ENCODE data around the gene SRCAP. TPM values are rescaled to one million over a fixed set of nuclear protein-coding genes. Genes with fewer than 3 reads are reported as not detected.

SRCAP gene
- total RNA-seq, 1 donor from 2014 or later, result 94.5 TPM

GRCh38 chr16:30786115-30786935, 87.4 kb downstream of the SRCAP start:
- TF ChIP-seq CTCF (conservative IDR thresholded peaks at IDR 0.05), result no peak
- H3K27me3 Mint-ChIP-seq (ENCODE audit: low read depth), result no peaks in the 10 kb centered on the region

GRCh38 chr16:30786936-30787612, 88.1 kb downstream of the SRCAP start, which contains the start of gene ZNF629:
Gene ZNF629 (minus strand): TSS chr16:30787205. CDS start chr16:30784482, 2,723 bp downstream.
- Mint-ChIP-seq H3K9me3 (no peaks in the 10 kb centered on the region), H3K27ac (ENCODE audit: unreplicated experiment) (peak within 1 kb of the TSS; percentile 93), H3K36me3 (ENCODE audit: low read depth) (peaks cover 3% of the 10 kb centered on the region), H3K4me1 (peaks cover 14% of the 10 kb centered on the region), H3K4me3 (peak within 1 kb of the TSS; percentile 96), H3K27me3 (ENCODE audit: low read depth) (no peaks in the 10 kb centered on the region)
- no peak for TF ChIP-seq CTCF (conservative IDR thresholded peaks at IDR 0.05)
- peak; percentile 79 for DNase-seq (ENCODE audit: low read depth, low spot score)

More at GRCh38 chr16:30786115-30786935, 87.4 kb downstream of the SRCAP start:
- H3K4me1 Mint-ChIP-seq, result peaks cover 14% of the 10 kb centered on the region
- peak; percentile 40 for DNase-seq (ENCODE audit: low read depth, low spot score)
- H3K4me3 Mint-ChIP-seq, result peak overlapping the region; percentile 93
- H3K9me3 Mint-ChIP-seq, result no peaks in the 10 kb centered on the region
- peaks cover 3% of the 10 kb centered on the region for H3K36me3 Mint-ChIP-seq (ENCODE audit: low read depth)
- peak overlapping the region; percentile 92 for H3K27ac Mint-ChIP-seq (ENCODE audit: unreplicated experiment)

- no peaks in the 10 kb centered on the region for H3K9me3 Mint-ChIP-seq
- H3K4me1 Mint-ChIP-seq, result peaks cover 14% of the 10 kb centered on the region
- peaks cover 3% of the 10 kb centered on the region for H3K36me3 Mint-ChIP-seq (ENCODE audit: low read depth)
- DNase-seq (ENCODE audit: low read depth, low spot score), result no peak
- no peaks in the 10 kb centered on the region for H3K27me3 Mint-ChIP-seq (ENCODE audit: low read depth)
- no peak for TF ChIP-seq CTCF (conservative IDR thresholded peaks at IDR 0.05)
- H3K27ac Mint-ChIP-seq (ENCODE audit: unreplicated experiment), result peak overlapping the region; percentile 93
- H3K4me3 Mint-ChIP-seq, result peak overlapping the region; percentile 96
Measured at GRCh38 chr16:30787613-30788378, 88.8 kb downstream of the SRCAP start.

Other genes starting within 250 kb of the SRCAP start
- not detected in 2 replicates for gene ITGAL, start 226.4 kb upstream of the SRCAP start, total RNA-seq
- 64.0 and 68.5 TPM in 2 replicates for gene ZNF768, start 172.6 kb upstream of the SRCAP start, total RNA-seq
- 10.5 and 11.3 TPM in 2 replicates for gene ZNF747, start 164.3 kb upstream of the SRCAP start, total RNA-seq
- 20.7 and 22.3 TPM in 2 replicates for gene ZNF764, start 140.8 kb upstream of the SRCAP start, total RNA-seq
- gene ZNF688, start 127.5 kb upstream of the SRCAP start, total RNA-seq, result 13.4 and 14.3 TPM in 2 replicates
- 37.6 and 38.3 TPM in 2 replicates for gene ZNF785, start 113.5 kb upstream of the SRCAP start, total RNA-seq
- gene ZNF689, start 88.8 kb upstream of the SRCAP start, total RNA-seq, result 23.0 and 23.2 TPM in 2 replicates
- gene PRR14, start 48.2 kb upstream of the SRCAP start, total RNA-seq, result 62.8 and 67.0 TPM in 2 replicates
- gene FBRS, start 40.7 kb upstream of the SRCAP start, total RNA-seq, result 63.6 and 67.1 TPM in 2 replicates
- gene PHKG2, start 49.3 kb downstream of the SRCAP start, total RNA-seq, result 39.2 and 40.8 TPM in 2 replicates
- gene CFAP119, start 62.9 kb downstream of the SRCAP start, total RNA-seq, result 14.4 and 18.5 TPM in 2 replicates
- 154 and 157 TPM in 2 replicates for gene RNF40, start 63.2 kb downstream of the SRCAP start, total RNA-seq
- gene ZNF629, start 88.0 kb downstream of the SRCAP start, total RNA-seq, result 41.0 and 41.4 TPM in 2 replicates
- gene BCL7C, start 194.9 kb downstream of the SRCAP start, total RNA-seq, result 35.9 and 38.4 TPM in 2 replicates
- 1.6 and 2.6 TPM in 2 replicates for gene CTF1, start 197.4 kb downstream of the SRCAP start, total RNA-seq
- 78.1 and 84.7 TPM in 2 replicates for gene FBXL19, start 224.4 kb downstream of the SRCAP start, total RNA-seq
- 7.7 and 8.0 TPM in 2 replicates for gene ORAI3, start 249.9 kb downstream of the SRCAP start, total RNA-seq

All from neural crest cell (in vitro differentiated cells).